RWPE2 (cell line): ENCODE data around the gene KIF20A.

Source experiments
- ATAC-seq: fragments of 200-7000 bp; cut with Tn5 transposase; 3 replicates; pipeline ENCODE4 v1.9.1; 2021; ENCODE audit warnings: low read depth
- DNase-seq: peaks from one replicate; pipeline ENCODE4 v3.0.0-alpha.2; 2020; ENCODE audit warnings: low spot score
- H3K27ac ChIP-seq: fragments of 450-650 bp; 2 replicates; pipeline ENCODE4 v1.5.1; 2017; ENCODE audit warnings: mild to moderate bottlenecking; ENCODE audit not compliant: poor library complexity, severe bottlenecking
- H3K27me3 ChIP-seq: fragments of 250-450 bp; sonication (Bioruptor Pico); 2 replicates; pipeline ENCODE4 v1.5.1; 2021; ENCODE audit warnings: mild to moderate bottlenecking, moderate library complexity; ENCODE audit not compliant: insufficient read depth, poor library complexity, severe bottlenecking
- H3K36me3 ChIP-seq: fragments of 250-450 bp; sonication (Bioruptor Pico); 2 replicates; pipeline ENCODE4 v1.5.1; 2020; ENCODE audit warnings: low read depth, mild to moderate bottlenecking, moderate library complexity
- H3K4me1 ChIP-seq: fragments of 250-450 bp; sonication (Bioruptor Pico); 2 replicates; pipeline ENCODE4 v1.5.1; 2021; ENCODE audit warnings: mild to moderate bottlenecking, moderate library complexity; ENCODE audit not compliant: insufficient read depth, poor library complexity, severe bottlenecking
- H3K4me3 ChIP-seq: fragments of 250-450 bp; sonication (Bioruptor Pico); 2 replicates; pipeline ENCODE4 v1.5.1; 2021; ENCODE audit warnings: mild to moderate bottlenecking, moderate library complexity; ENCODE audit not compliant: severe bottlenecking
- H3K9me3 ChIP-seq: fragments of 250-450 bp; sonication (Bioruptor Pico); 2 replicates; pipeline ENCODE4 v1.5.1; 2021; ENCODE audit warnings: mild to moderate bottlenecking, moderate library complexity; ENCODE audit not compliant: severe bottlenecking
- CTCF ChIP-seq: fragments of 450-650 bp; IDR thresholded peaks from one replicate; pipeline ENCODE4 v1.5.1; 2017; ENCODE audit warnings: mild to moderate bottlenecking, moderate library complexity; ENCODE audit not compliant: poor library complexity, severe bottlenecking

KIF20A gene

GRCh38 chr5:138233280-138233679, 54.4 kb downstream of the KIF20A start:
- ATAC-seq: no peak

GRCh38 chr5:138234651-138235050, 55.7 kb downstream of the KIF20A start:
- H3K4me1 ChIP-seq: no peaks in the 10 kb centered on the region
- no peak for ATAC-seq
- no peak overlapping the region for H3K27ac ChIP-seq
- no peak overlapping the region for H3K4me3 ChIP-seq
- DNase-seq: no peak
- H3K9me3 ChIP-seq: no peaks in the 10 kb centered on the region
- H3K27me3 ChIP-seq: no peaks in the 10 kb centered on the region
- no peaks in the 10 kb centered on the region for H3K36me3 ChIP-seq
- no peak for TF ChIP-seq CTCF

More at GRCh38 chr5:138233280-138233679, 54.4 kb downstream of the KIF20A start:
- H3K36me3 ChIP-seq: no peaks in the 10 kb centered on the region
- TF ChIP-seq CTCF: no peak
- no peak for DNase-seq
- H3K4me1 ChIP-seq: no peaks in the 10 kb centered on the region
- no peak overlapping the region for H3K4me3 ChIP-seq
- H3K27ac ChIP-seq: no peak overlapping the region
- no peaks in the 10 kb centered on the region for H3K27me3 ChIP-seq
- no peaks in the 10 kb centered on the region for H3K9me3 ChIP-seq
